SK-N-SH treated with all-trans-retinoic acid at 6 μM for 48 hours (cell line): ENCODE data around the gene DMRTC2.

ENCODE experiments used
- CSDC2 ChIP-seq: fragments of 250-450 bp; sonication (Bioruptor Pico); IDR thresholded peaks from 2 replicates; pipeline ENCODE4 v1.5.0; 2020; ENCODE audit warnings: mild to moderate bottlenecking, moderate library complexity
- GLIS3 ChIP-seq: fragments of 250-450 bp; sonication (Bioruptor Pico); IDR thresholded peaks from 2 replicates; pipeline ENCODE4 v1.5.0; 2020; ENCODE audit warnings: mild to moderate bottlenecking, moderate library complexity
- TOX ChIP-seq: fragments of 250-450 bp; sonication (Bioruptor Pico); IDR thresholded peaks from 2 replicates; pipeline ENCODE4 v1.8.0; 2021; ENCODE audit warnings: mild to moderate bottlenecking, moderate library complexity, borderline replicate concordance
- ZFP3 ChIP-seq: fragments of 250-450 bp; sonication (Bioruptor Pico); IDR thresholded peaks from 2 replicates; pipeline ENCODE4 v1.5.0; 2020; ENCODE audit warnings: mild to moderate bottlenecking, moderate library complexity
- ZFP30 ChIP-seq: fragments of 450-650 bp; formaldehyde crosslinking; IDR thresholded peaks from 2 replicates; pipeline ENCODE4 v1.5.0; 2022; ENCODE audit warnings: mild to moderate bottlenecking, moderate library complexity
- TF ChIP-seq, protein P1 (sequence below): fragments of 250-450 bp; sonication (Bioruptor Pico); IDR thresholded peaks from 2 replicates; pipeline ENCODE4 v1.5.1; 2020; ENCODE audit warnings: low read depth, mild to moderate bottlenecking, moderate library complexity

- TF ChIP-seq TOX (CRISPR knock-in tag), result no peak
- TF ChIP-seq, protein P1, sequence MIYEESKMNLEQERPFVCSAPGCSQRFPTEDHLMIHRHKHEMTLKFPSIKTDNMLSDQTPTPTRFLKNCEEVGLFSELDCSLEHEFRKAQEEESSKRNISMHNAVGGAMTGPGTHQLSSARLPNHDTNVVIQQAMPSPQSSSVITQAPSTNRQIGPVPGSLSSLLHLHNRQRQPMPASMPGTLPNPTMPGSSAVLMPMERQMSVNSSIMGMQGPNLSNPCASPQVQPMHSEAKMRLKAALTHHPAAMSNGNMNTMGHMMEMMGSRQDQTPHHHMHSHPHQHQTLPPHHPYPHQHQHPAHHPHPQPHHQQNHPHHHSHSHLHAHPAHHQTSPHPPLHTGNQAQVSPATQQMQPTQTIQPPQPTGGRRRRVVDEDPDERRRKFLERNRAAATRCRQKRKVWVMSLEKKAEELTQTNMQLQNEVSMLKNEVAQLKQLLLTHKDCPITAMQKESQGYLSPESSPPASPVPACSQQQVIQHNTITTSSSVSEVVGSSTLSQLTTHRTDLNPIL (CRISPR knock-in tag), result no peak
- TF ChIP-seq ZFP30 (CRISPR knock-in tag), result no peak
- no peak for TF ChIP-seq GLIS3 (CRISPR knock-in tag)
- TF ChIP-seq ZFP3 (CRISPR knock-in tag), result no peak
- no peak for TF ChIP-seq CSDC2 (CRISPR knock-in tag)
Measured at GRCh38 chr19:41796362-41796761, 48.5 kb upstream of the DMRTC2 start, which contains the start of gene CEACAM3.
